K562 (cell line): ENCODE results near the gene GUCY1A2. TPM values are rescaled to one million over a fixed set of nuclear protein-coding genes. Genes with fewer than 3 reads are reported as not detected.

Experiments
- ATAC-seq: fragments of 200-7000 bp; cut with Tn5 transposase; 3 replicates; pipeline ENCODE4 v1.9.1; 2020; ENCODE audit warnings: moderate library complexity
- BruUV-seq: library from RNA; stranded (reverse); fragments of 400-500 nt; replicated peaks from 2 replicates; lab custom pipeline; 2021; lab: Mats Ljungman, UMichigan
- CTCF ChIA-PET: fragments of 300-600 bp; formaldehyde crosslinking; extraction: SDS; loops from one replicate; lab custom pipeline; 2021; ENCODE audit warnings: low intra/inter-chr PET ratio; lab: Yijun Ruan, JAX
- POLR2A ChIA-PET: fragments of 300-600, 350-650 bp; sonication (Branson Sonifier 250); formaldehyde crosslinking; extraction: SDS; loops from one replicate; lab custom pipeline; 2021; ENCODE audit warnings: antibody characterized with exemption, inconsistent platforms; lab: Yijun Ruan, JAX
- DNase-seq, 4 experiments: peaks; one replicate each; pipeline versions ENCODE4 v3.0.0 to v3.0.0-alpha.2; 2011 to 2018; ENCODE audit warnings: low spot score in 3 of 4, mixed read lengths in 3 of 4; ENCODE audit errors: extremely low read depth in 1 of 4
- FAIRE-seq: peaks from 2 replicates; lab custom pipeline; 2011; peaks lifted over from hg19 to GRCh38; lab: Jason Lieb, UNC
- H2AFZ ChIP-seq: 2 replicates; pipeline ENCODE4 v1.6.0; 2011; ENCODE audit warnings: low read depth, low read length, control low read depth, inconsistent platforms
- H3K27ac ChIP-seq: fragments of 200-600 bp; 3 replicates; pipeline ENCODE4 v1.8.0; 2011; ENCODE audit warnings: low read depth, mild to moderate bottlenecking, control low read depth, inconsistent platforms, low read length, moderate library complexity, mixed read lengths; ENCODE audit errors: extremely low read depth
- H3K27me3 ChIP-seq, 2 experiments: fragments of 300-600 bp in 1 of 2; 2 replicates in 1 of 2; 3 replicates in 1 of 2; pipeline versions ENCODE4 v1.6.0 to v1.8.0; 2011; ENCODE audit warnings: inconsistent platforms in 2 of 2, low read length in 2 of 2, mild to moderate bottlenecking in 1 of 2, mixed read lengths in 1 of 2, moderate library complexity in 1 of 2; ENCODE audit not compliant: control insufficient read depth in 2 of 2, insufficient read depth in 2 of 2
- H3K36me3 ChIP-seq: fragments of 300-600 bp; 3 replicates; pipeline ENCODE4 v1.8.0; 2011; ENCODE audit warnings: mild to moderate bottlenecking, low read length, inconsistent platforms; ENCODE audit not compliant: control insufficient read depth, insufficient read depth
- H3K4me1 ChIP-seq, 2 experiments: fragments of 200-600 bp in 1 of 2; replicated peaks in 1 of 2; 2 replicates in 1 of 2; 3 replicates in 1 of 2; pipeline versions ENCODE4 v1.5.1 to v1.8.0; 2011; ENCODE audit warnings: inconsistent platforms in 2 of 2, low read length in 2 of 2, mild to moderate bottlenecking in 1 of 2, mixed read lengths in 1 of 2, moderate library complexity in 1 of 2; ENCODE audit not compliant: control insufficient read depth in 2 of 2, insufficient read depth in 2 of 2
- H3K4me2 ChIP-seq: 2 replicates; pipeline ENCODE4 v1.6.1; 2011; ENCODE audit warnings: low read length, control low read depth, inconsistent platforms, mixed read lengths; ENCODE audit not compliant: insufficient read depth
- H3K4me3 ChIP-seq: fragments of 200-600 bp; sonication (generic), shearing (Covaris generic); 2 replicates; pipeline ENCODE4 v1.5.1; 2016; ENCODE audit warnings: control low read depth, inconsistent platforms
- H3K79me2 ChIP-seq: fragments of 200-600 bp; 3 replicates; pipeline ENCODE4 v1.8.0; 2011; ENCODE audit warnings: low read length, inconsistent platforms; ENCODE audit not compliant: control insufficient read depth, insufficient read depth
- H3K9ac ChIP-seq, 2 experiments: 2 replicates each; pipeline versions ENCODE4 v1.6.0 to v1.6.1; 2011; ENCODE audit warnings: low read depth in 2 of 2, low read length in 2 of 2, control low read depth in 1 of 2, inconsistent platforms in 1 of 2, mild to moderate bottlenecking in 1 of 2, mixed read lengths in 1 of 2; ENCODE audit not compliant: insufficient read depth in 1 of 2
- H3K9me1 ChIP-seq: one replicate; pipeline ENCODE4 v1.6.0; 2011; ENCODE audit warnings: inconsistent platforms, mild to moderate bottlenecking, low read length, moderate library complexity; ENCODE audit not compliant: control insufficient read depth, insufficient read depth
- H3K9me3 ChIP-seq: replicated peaks from 2 replicates; pipeline ENCODE4 v1.5.1; 2011; ENCODE audit warnings: low read depth, low read length, inconsistent platforms; ENCODE audit not compliant: control insufficient read depth, insufficient read depth
- H4K20me1 ChIP-seq: replicated peaks from 2 replicates; pipeline ENCODE4 v1.6.1; 2011; ENCODE audit warnings: low read length, inconsistent platforms, mixed read lengths; ENCODE audit not compliant: control insufficient read depth, insufficient read depth
- BMI1 ChIP-seq: fragments of 150-350 bp; IDR thresholded peaks from 2 replicates; pipeline ENCODE4 v1.6.1; 2014; ENCODE audit warnings: low read length
- CBFA2T3 ChIP-seq: fragments of 450-650 bp; IDR thresholded peaks from 2 replicates; pipeline ENCODE4 v1.6.1; 2017
- CGGBP1 ChIP-seq: fragments of 250-450 bp; sonication (Bioruptor Pico); IDR thresholded peaks from 2 replicates; pipeline ENCODE4 v1.9.0; 2021; ENCODE audit warnings: mild to moderate bottlenecking
- ILK ChIP-seq: fragments of 450-650 bp; IDR thresholded peaks from 2 replicates; pipeline ENCODE4 v1.6.1; 2016; ENCODE audit warnings: missing genetic modification characterization, low read depth, mild to moderate bottlenecking, missing compliant biosample characterization, moderate library complexity, borderline replicate concordance
- IRF1 ChIP-seq: sonication (generic); formaldehyde crosslinking; IDR thresholded peaks from 2 replicates; pipeline ENCODE4 v1.8.0; 2022; ENCODE audit warnings: missing genetic modification reagents, mild to moderate bottlenecking, borderline replicate concordance
- NONO ChIP-seq, 2 experiments: fragments of 200-400 bp in 1 of 2; fragments of 450-650 bp in 1 of 2; formaldehyde crosslinking in 1 of 2; IDR thresholded peaks; 2 replicates each; pipeline ENCODE4 v1.6.1; 2017; ENCODE audit warnings: low read depth in 2 of 2, mild to moderate bottlenecking in 2 of 2, moderate library complexity in 2 of 2, low read length in 1 of 2
- POLR2H ChIP-seq: IDR thresholded peaks from 2 replicates; pipeline ENCODE4 v1.6.1; 2016; ENCODE audit warnings: missing genetic modification characterization, low read depth, mild to moderate bottlenecking, control low read depth, missing compliant biosample characterization, moderate library complexity
- THRB ChIP-seq: fragments of 450-650 bp; formaldehyde crosslinking; conservative IDR thresholded peaks from 2 replicates; pipeline ENCODE4 v1.4.0; 2022; ENCODE audit warnings: mild to moderate bottlenecking, missing genetic modification characterization
- ZBTB43 ChIP-seq: sonication (generic); formaldehyde crosslinking; IDR thresholded peaks from 2 replicates; pipeline ENCODE4 v1.8.0; 2023; ENCODE audit warnings: mild to moderate bottlenecking, missing genetic modification reagents
- ZBTB8A ChIP-seq: fragments of 450-650 bp; IDR thresholded peaks from 2 replicates; pipeline ENCODE4 v1.6.1; 2018; ENCODE audit warnings: mild to moderate bottlenecking, moderate library complexity; ENCODE audit not compliant: partially characterized antibody
- ZHX1 ChIP-seq: fragments of 150-350 bp; conservative IDR thresholded peaks from 2 replicates; pipeline ENCODE4 v1.6.1; 2014; ENCODE audit warnings: low read length
- ZNF644 ChIP-seq: fragments of 200-800 bp; sonication (Bioruptor generic); IDR thresholded peaks from 2 replicates; pipeline ENCODE4 v1.6.1; 2016; ENCODE audit warnings: low read depth, missing genetic modification characterization, missing compliant biosample characterization
- ZNF655 ChIP-seq: fragments of 250-450 bp; sonication (Bioruptor Pico); IDR thresholded peaks from 2 replicates; pipeline ENCODE4 v1.5.0; 2021
- ZSCAN32 ChIP-seq: fragments of 450-650 bp; formaldehyde crosslinking; IDR thresholded peaks from 2 replicates; pipeline ENCODE4 v1.4.0; 2020; ENCODE audit warnings: mild to moderate bottlenecking, moderate library complexity
- WGBS: fragments of 100-300 bp; shearing (Covaris generic); methylation state at CpG from one replicate; pipeline ENCODE4 v1.1.6; 2016; ENCODE audit warnings: low coverage, mixed read lengths; ENCODE audit not compliant: insufficient coverage; ENCODE audit errors: missing lambda C conversion rate; 5-methylcytosine and 5-hydroxymethylcytosine counted together
- in situ Hi-C: fragments of 300-500 bp; cut with MboI; formaldehyde crosslinking; loops from 4 replicates; pipeline ENCODE4 v1.15.0; 2018; ENCODE audit warnings: inconsistent platforms, mixed read lengths
- intact Hi-C: fragments of 100-400 bp; cut with micrococcal nuclease; formaldehyde crosslinking; loops from 2 replicates; pipeline ENCODE4 v1.14.2; 2022
- polyA plus RNA-seq, 8 experiments: library from polyadenylated mRNA; depleted of rRNA in 4 of 8; stranded (reverse) in 5 of 8; unstranded in 3 of 8; fragments of >200 nt; fragmentation: Nextera tagmentation in 2 of 8; fragmentation: Illumina TruSeq in 1 of 8; extraction: Ambion mirVana in 2 of 8; extraction: Trizol in 1 of 8; gene quantifications; 2 replicates each; pipeline versions ENCODE4 v1.2.1 to v1.2.3, GENCODE V29; 2011 to 2014; ENCODE audit warnings: inconsistent platforms in 1 of 8, missing spikeins in 1 of 8
- total RNA-seq, 7 experiments: library from RNA; depleted of rRNA in 6 of 7; stranded (reverse); fragments of >200 nt in 6 of 7; fragmentation: Illumina TruSeq in 2 of 7; extraction: Trizol in 2 of 7; gene quantifications; 2 replicates each; pipeline versions ENCODE4 v1.2.1 to v1.2.3, GENCODE V29; 2011 to 2021; ENCODE audit warnings: low replicate concordance in 1 of 7

The GUCY1A2 gene
- total and polyA plus RNA-seq, 9 of the 15 experiments (the other 6 are each of a cell fraction or from before 2014, with no cell fraction given), result under 0.01 to 0.04 TPM; not detected in 7

GRCh38 chr11:106818443-106818842 is 199.8 kb downstream of the GUCY1A2 start:
- H3K9me3 ChIP-seq, result no peaks in the 10 kb centered on the region; the same call in 1 of the 2 replicates
- ATAC-seq (no peak), FAIRE-seq (no peak), DNase-seq (no peak)
- H3K4me2 ChIP-seq, result no peak overlapping the region
- H3K27me3 ChIP-seq, result no peaks in the 10 kb centered on the region
- ChIA-PET POLR2A (no interaction called here), CTCF (interaction anchor here (0.6 kb wide), 1 partner anchor 1041 kb away, joined by 3 read pairs; no protein-coding TSS in a partner anchor)
- H3K4me3 ChIP-seq, result no peak overlapping the region
- intact Hi-C loops (no loop called here), in situ Hi-C loops (no loop called here)
- no peaks in the 10 kb centered on the region for H3K79me2 ChIP-seq
- no peaks in the 10 kb centered on the region for H3K9me1 ChIP-seq
- BruUV-seq, result no TSS peak
- no peak for TF ChIP-seq ILK (tag)
- no peak for TF ChIP-seq CGGBP1 (CRISPR knock-in tag)
- TF ChIP-seq NONO (IDR thresholded peaks at IDR 0.05; ENCODE audit: low read depth in 2 of 2, low read length in 1 of 2), result no peak
- TF ChIP-seq ZSCAN32, result no peak
- TF ChIP-seq ZNF644 (tag), result no peak
- no peak for TF ChIP-seq IRF1 (CRISPR knock-in tag)
- no peak for TF ChIP-seq ZBTB8A
- TF ChIP-seq ZNF655 (CRISPR knock-in tag), result no peak
- TF ChIP-seq POLR2H (tag), result no peak
- no peak for TF ChIP-seq ZHX1
- no peak for TF ChIP-seq THRB (CRISPR knock-in tag)
- TF ChIP-seq ZBTB43 (CRISPR knock-in tag), result no peak
- TF ChIP-seq BMI1, result no peak
- TF ChIP-seq CBFA2T3, result no peak
- 1% methylated on average over 4 of the region's 5 CpGs for WGBS
- H3K9ac ChIP-seq, result no peak overlapping the region
- H3K27ac ChIP-seq, result no peak overlapping the region
- H2AFZ ChIP-seq, result no peak overlapping the region
- H3K36me3 ChIP-seq, result no peaks in the 10 kb centered on the region
- H4K20me1 ChIP-seq, result no peaks in the 10 kb centered on the region
- no peaks in the 10 kb centered on the region for H3K4me1 ChIP-seq
